Central memory CD8-positive, alpha-beta T cell (primary cell): ENCODE data around the gene HDAC9.

ENCODE experiments used
- ATAC-seq: fragments of 150-1000 bp; cut with Tn5 transposase; replicated peaks from 2 replicates; pipeline ENCODE4 v1.10.0; 2022; ENCODE audit warnings: mild to moderate bottlenecking, moderate FRiP score, moderate number of reproducible peaks; ENCODE audit not compliant: poor library complexity, severe bottlenecking; ENCODE audit errors: extremely low read depth
- DNase-seq, 2 donors: peaks; one replicate each; pipeline ENCODE4 v3.0.0; 2021; ENCODE audit warnings: low spot score in 2 of 2
- H3K27ac Mint-ChIP-seq: one replicate; pipeline ENCODE4 v1.8.0; 2022; ENCODE audit warnings: low read depth, mild to moderate bottlenecking, moderate library complexity, mixed read lengths
- H3K27me3 Mint-ChIP-seq: one replicate; pipeline ENCODE4 v1.8.0; 2022; ENCODE audit warnings: mixed read lengths
- H3K36me3 Mint-ChIP-seq: one replicate; pipeline ENCODE4 v1.8.0; 2022; ENCODE audit warnings: mild to moderate bottlenecking, moderate library complexity, mixed read lengths; ENCODE audit not compliant: insufficient read depth
- H3K4me1 Mint-ChIP-seq: one replicate; pipeline ENCODE4 v1.8.0; 2022; ENCODE audit warnings: mixed read lengths
- H3K4me3 Mint-ChIP-seq: one replicate; pipeline ENCODE4 v1.8.0; 2022; ENCODE audit warnings: mild to moderate bottlenecking, moderate library complexity, mixed read lengths
- H3K9me3 Mint-ChIP-seq: one replicate; pipeline ENCODE4 v1.8.0; 2022; ENCODE audit warnings: mixed read lengths

Gene HDAC9

DNA sequence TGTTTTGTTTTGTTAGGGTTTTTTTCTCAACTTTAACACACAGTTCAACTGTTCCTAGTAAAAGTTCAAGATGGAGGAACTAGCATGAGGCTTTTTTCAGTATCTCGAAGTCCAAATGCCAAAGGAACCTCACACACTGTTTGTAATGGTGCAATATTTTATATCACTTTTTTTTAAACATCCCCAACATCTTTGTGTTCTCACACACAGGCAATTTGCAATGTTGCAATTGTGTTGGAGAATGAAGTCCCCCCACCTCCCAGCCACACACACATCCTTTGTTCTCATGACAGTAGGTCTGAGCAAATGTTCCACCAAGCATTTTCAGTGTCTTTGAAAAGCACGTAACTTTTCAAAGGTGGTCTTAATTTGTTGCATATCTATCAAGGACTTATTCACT is 501.0 kb downstream of the HDAC9 start:
- Mint-ChIP-seq H3K4me1 (no peaks in the 10 kb centered on the region), H3K27ac (no peak overlapping the region), H3K4me3 (no peak overlapping the region), H3K36me3 (no peaks in the 10 kb centered on the region), H3K27me3 (no peaks in the 10 kb centered on the region), H3K9me3 (no peaks in the 10 kb centered on the region)
- DNase-seq (no peak), ATAC-seq (no peak)

DNA sequence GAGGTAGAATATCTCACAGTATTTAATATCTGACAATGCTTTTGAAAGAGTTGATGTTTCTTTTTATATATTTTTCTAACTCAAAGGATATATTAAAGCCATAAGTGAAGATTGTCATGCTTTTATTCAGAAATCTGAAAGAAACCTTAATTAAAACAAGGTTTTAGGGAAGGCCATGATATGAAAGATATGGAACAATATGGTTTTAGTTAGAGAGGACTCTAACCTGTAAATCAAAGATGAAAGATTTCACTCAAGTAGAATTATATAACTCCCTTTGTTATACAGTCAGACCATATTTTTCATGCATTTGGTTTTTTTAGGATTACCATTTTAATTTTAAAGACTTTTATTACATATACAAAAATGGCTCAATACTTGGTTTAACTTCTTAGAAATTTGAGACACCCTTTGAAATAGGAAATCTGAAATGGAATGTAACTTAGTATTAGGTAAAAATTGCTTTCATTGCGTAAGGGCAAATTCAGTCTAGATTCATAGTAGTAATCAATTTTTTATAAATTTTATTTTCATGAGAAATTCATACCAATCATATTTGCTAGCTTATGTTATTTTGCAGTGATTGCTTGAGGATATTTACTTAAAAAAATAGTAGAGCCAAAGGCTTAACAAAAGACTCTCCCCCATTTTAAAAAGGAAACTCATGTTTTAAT is 502.1 kb downstream of the HDAC9 start:
- ATAC-seq (no peak), DNase-seq (no peak)
- no peaks in the 10 kb centered on the region for H3K4me1 Mint-ChIP-seq
- H3K27me3 Mint-ChIP-seq, result no peaks in the 10 kb centered on the region
- H3K27ac Mint-ChIP-seq, result no peak overlapping the region
- H3K4me3 Mint-ChIP-seq, result no peak overlapping the region
- H3K36me3 Mint-ChIP-seq, result no peaks in the 10 kb centered on the region
- no peaks in the 10 kb centered on the region for H3K9me3 Mint-ChIP-seq

DNA sequence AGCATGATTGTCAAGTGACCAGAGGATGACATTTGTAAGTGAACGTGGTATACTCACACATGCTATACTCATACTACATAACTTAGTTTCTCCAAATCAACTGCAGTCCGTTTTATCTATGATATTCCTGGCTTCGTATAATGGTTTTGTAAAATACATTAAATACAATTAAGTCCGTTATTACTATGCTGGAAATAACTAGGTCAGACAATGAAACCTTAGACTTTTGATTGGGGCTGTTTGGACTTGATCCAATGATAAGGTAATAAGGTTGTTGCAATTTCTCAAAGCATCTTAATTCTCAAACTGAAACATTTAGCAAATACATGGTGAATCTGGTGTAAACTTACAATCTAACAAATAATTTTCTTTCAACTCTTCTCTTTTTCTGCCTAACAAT is 504.9 kb downstream of the HDAC9 start:
- no peak overlapping the region for H3K4me3 Mint-ChIP-seq

DNA sequence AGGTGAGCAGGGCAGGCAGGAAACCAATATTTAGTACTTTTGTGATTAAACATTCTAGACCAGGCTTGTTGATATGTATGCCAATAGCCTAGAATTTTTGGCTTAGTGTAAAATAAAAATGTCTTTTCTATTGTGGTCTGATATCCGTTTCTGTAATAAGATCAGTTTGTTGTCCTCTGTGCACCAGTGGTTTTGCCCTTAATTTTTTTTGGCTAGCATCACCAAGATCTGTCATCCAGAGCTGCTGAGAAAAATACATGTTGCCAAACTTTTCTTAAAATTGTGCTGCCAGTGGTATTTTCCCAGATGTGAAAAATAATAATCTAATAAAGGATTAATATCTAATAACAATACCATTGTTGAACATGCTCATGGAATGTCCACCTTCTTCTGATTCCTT is 506.3 kb downstream of the HDAC9 start:
- H3K9me3 Mint-ChIP-seq, result no peaks in the 10 kb centered on the region
- no peak for DNase-seq
- ATAC-seq, result no peak
- H3K27me3 Mint-ChIP-seq, result no peaks in the 10 kb centered on the region
- no peaks in the 10 kb centered on the region for H3K36me3 Mint-ChIP-seq
- no peak overlapping the region for H3K4me3 Mint-ChIP-seq
- no peaks in the 10 kb centered on the region for H3K4me1 Mint-ChIP-seq
- H3K27ac Mint-ChIP-seq, result no peak overlapping the region

More for the DNA sequence above, 504.9 kb downstream of the HDAC9 start:
- no peak for ATAC-seq
- DNase-seq, result no peak
- H3K9me3 Mint-ChIP-seq, result no peaks in the 10 kb centered on the region
- no peaks in the 10 kb centered on the region for H3K4me1 Mint-ChIP-seq
- no peaks in the 10 kb centered on the region for H3K36me3 Mint-ChIP-seq
- H3K27me3 Mint-ChIP-seq, result no peaks in the 10 kb centered on the region
- H3K27ac Mint-ChIP-seq, result no peak overlapping the region

DNA sequence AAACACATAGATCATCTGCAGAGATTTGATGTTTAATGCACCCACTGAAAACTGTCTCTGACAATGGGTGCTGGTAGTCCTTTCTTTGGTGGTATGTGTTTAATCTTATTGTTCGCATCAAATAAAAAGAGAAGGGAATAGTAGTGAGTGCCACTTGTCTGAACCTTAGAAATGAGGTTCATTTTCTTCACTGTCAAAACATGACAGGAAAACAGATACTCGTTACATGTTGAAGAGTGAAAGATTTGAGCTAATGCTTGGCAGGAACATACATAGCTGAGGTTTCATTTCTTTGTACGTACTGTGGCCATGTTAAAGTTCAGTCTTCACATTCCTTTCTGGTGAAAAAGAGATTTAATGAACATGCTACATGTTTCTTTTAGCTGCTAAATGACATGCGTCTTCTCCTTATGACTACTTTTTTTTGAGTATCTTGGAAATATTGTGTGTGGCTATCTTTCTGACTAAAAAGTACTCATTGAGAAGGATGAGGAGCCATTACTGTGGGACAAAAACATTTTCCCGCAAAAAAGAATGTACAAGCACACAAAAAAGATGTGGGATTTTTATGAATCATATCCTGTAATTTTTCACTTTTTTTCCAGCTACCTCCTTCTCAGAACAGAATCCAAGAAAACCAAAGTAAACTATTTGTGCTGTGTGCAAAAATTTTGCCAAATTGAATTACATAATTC is 513.8 kb downstream of the HDAC9 start:
- Mint-ChIP-seq H3K4me1 (no peaks in the 10 kb centered on the region), H3K9me3 (peaks cover 5% of the 10 kb centered on the region), H3K27me3 (no peaks in the 10 kb centered on the region), H3K4me3 (no peak overlapping the region), H3K36me3 (no peaks in the 10 kb centered on the region), H3K27ac (no peak overlapping the region)
- ATAC-seq (no peak), DNase-seq (no peak)

DNA sequence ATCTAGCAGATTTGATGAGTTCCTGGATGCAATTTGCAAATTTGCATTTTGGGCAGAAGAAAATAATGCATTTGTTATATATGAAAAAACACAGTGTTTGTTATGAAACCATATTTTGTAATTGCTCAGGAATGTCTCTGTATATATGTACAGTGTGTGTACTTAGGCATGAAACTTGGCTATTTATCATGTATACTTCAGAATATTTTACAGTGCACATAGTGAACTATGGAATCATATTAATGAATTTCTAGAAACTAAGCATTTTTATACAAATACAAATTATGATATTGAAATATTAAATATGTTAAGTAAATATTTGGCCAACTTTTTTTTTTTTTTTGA is 514.4 kb downstream of the HDAC9 start:
- no peaks in the 10 kb centered on the region for H3K4me1 Mint-ChIP-seq
- DNase-seq (no peak), ATAC-seq (no peak)
- H3K27ac Mint-ChIP-seq, result no peak overlapping the region
- no peaks in the 10 kb centered on the region for H3K27me3 Mint-ChIP-seq
- no peaks in the 10 kb centered on the region for H3K36me3 Mint-ChIP-seq
- peaks cover 5% of the 10 kb centered on the region for H3K9me3 Mint-ChIP-seq
- H3K4me3 Mint-ChIP-seq, result no peak overlapping the region

DNA sequence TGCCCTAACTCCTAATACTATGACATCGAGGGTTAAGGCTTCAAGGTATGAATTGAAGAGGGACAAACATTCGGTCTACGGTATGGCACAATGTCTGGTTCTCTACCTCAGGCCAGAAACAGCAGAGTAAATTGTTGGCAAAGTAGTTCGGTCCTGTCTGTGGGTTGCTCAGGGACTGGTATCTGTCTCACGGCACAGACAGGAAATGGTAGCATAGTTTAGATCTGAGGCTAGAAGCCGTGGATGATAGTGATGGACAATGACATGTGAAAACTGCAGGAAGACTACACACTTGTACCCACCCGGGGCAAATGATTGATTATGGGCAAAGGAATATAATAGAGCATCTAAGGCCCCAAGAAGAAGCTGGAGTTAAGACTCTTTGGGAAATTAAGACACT is 515.7 kb downstream of the HDAC9 start:
- H3K4me1 Mint-ChIP-seq, result no peaks in the 10 kb centered on the region
- ATAC-seq (no peak), DNase-seq (no peak)
- H3K4me3 Mint-ChIP-seq, result no peak overlapping the region
- no peaks in the 10 kb centered on the region for H3K36me3 Mint-ChIP-seq
- H3K27me3 Mint-ChIP-seq, result no peaks in the 10 kb centered on the region
- no peak overlapping the region for H3K27ac Mint-ChIP-seq
- H3K9me3 Mint-ChIP-seq, result peaks cover 11% of the 10 kb centered on the region

DNA sequence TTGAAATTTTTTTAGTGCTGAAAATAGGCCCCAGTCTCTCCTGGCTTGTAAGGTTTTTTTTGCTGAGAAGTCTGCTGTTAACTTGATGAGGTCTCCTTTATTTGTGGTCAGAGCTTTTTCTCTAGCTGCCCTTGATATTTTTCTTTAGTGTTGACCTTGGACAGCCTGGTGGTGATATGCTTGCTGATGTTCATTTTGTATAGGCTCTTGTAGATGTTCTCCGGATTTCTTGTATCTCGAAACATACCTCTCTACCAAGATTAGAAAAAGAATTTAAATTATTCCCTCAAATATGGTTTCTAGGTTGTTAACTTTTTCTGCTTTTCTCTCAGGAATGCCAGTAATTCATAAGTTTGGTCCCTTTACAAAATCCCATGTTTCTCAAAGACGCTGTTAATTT is 519.5 kb downstream of the HDAC9 start:
- H3K4me3 Mint-ChIP-seq, result no peak overlapping the region
- no peak for ATAC-seq
- H3K27me3 Mint-ChIP-seq, result no peaks in the 10 kb centered on the region
- DNase-seq, result no peak
- peaks cover 14% of the 10 kb centered on the region for H3K9me3 Mint-ChIP-seq
- H3K27ac Mint-ChIP-seq, result no peak overlapping the region
- no peaks in the 10 kb centered on the region for H3K36me3 Mint-ChIP-seq
- no peaks in the 10 kb centered on the region for H3K4me1 Mint-ChIP-seq

DNA sequence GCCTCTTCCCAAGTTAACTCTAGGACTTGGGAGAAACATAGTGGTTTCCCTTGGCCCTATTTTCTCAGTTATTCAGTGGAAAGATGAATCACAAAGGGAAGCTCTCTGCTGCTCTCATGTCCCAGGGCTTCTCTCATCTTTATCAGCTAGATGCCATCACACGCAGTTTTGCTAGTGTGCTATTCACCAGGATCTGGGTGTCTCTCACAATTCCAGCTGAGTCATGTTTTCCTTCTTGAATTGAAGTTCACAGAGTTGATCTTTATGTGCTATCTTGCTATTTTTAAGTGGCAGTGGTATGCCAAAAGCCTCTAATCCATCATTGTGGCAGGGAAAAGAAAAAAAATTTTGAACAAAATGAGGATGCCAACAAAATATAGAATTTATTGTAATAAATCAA is 520.6 kb downstream of the HDAC9 start:
- no peaks in the 10 kb centered on the region for H3K36me3 Mint-ChIP-seq
- no peaks in the 10 kb centered on the region for H3K4me1 Mint-ChIP-seq
- no peak overlapping the region for H3K27ac Mint-ChIP-seq
- H3K27me3 Mint-ChIP-seq, result no peaks in the 10 kb centered on the region
- ATAC-seq, result no peak
- no peak overlapping the region for H3K4me3 Mint-ChIP-seq
- H3K9me3 Mint-ChIP-seq, result peaks cover 14% of the 10 kb centered on the region
- DNase-seq, result no peak

DNA sequence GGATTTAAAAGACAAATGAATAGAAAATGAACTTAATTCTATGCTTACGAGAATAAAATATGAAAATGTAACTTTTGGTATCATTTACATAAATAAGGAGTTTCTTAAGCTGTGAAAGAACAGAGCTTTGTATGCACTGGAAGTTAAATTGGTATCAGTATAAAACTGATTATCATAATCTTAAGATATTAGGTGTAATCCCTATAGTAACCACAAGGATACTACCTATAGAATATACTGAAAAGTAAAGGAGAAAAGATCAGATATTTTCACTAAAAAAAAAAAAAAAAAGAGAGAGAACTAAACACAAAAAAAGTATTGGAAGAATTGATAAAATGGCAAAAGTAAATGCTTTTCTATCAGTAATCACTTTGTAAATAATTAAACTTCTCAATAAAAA is 521.8 kb downstream of the HDAC9 start:
- H3K9me3 Mint-ChIP-seq, result peaks cover 19% of the 10 kb centered on the region
- H3K4me1 Mint-ChIP-seq, result no peaks in the 10 kb centered on the region
- no peaks in the 10 kb centered on the region for H3K27me3 Mint-ChIP-seq
- H3K36me3 Mint-ChIP-seq, result no peaks in the 10 kb centered on the region
- no peak for ATAC-seq
- no peak overlapping the region for H3K4me3 Mint-ChIP-seq
- DNase-seq, result no peak
- H3K27ac Mint-ChIP-seq, result no peak overlapping the region

DNA sequence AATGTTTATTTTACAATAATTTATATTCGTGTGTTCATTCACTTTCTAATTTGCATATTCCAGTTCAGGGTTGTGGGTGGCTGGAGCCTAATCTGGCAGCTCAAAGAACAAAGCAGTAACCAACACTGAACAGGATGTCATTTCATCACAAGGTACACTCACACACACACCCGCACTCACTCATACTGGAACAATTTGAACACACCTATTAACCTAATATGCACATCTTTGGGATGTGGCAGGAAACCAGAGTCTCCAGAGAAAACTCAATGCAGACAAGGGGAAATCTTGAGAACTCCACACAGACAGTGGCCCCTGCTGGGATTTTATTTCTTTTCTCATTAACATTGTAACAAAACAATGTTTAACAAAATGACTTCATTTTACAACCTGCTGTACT is 524.5 kb downstream of the HDAC9 start:
- Mint-ChIP-seq H3K9me3 (peaks cover 23% of the 10 kb centered on the region), H3K4me1 (no peaks in the 10 kb centered on the region), H3K27me3 (no peaks in the 10 kb centered on the region), H3K36me3 (no peaks in the 10 kb centered on the region), H3K4me3 (no peak overlapping the region), H3K27ac (no peak overlapping the region)
- no peak for ATAC-seq
- DNase-seq, result no peak

DNA sequence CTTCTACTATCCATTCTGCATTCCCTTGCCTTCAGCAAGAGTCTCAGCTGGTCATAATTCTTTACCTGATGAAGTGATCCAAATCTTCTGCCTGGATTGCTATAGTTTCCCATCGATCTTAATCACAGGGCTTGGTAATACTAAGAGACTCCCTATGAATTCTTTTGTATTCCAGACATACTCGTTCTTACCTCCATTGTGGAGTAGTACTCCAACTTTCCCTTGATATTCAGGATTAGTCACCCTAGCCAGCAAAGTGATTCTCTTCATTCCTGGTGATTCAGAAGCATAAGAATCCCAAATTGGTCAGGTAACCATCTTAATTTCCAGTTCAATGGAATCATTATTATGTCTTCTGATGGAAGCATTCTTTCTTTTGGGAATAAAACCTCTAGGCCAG is 525.2 kb downstream of the HDAC9 start:
- H3K4me3 Mint-ChIP-seq, result no peak overlapping the region
- no peak for ATAC-seq
- no peaks in the 10 kb centered on the region for H3K4me1 Mint-ChIP-seq
- H3K27me3 Mint-ChIP-seq, result no peaks in the 10 kb centered on the region
- no peak overlapping the region for H3K27ac Mint-ChIP-seq
- no peaks in the 10 kb centered on the region for H3K36me3 Mint-ChIP-seq
- peaks cover 22% of the 10 kb centered on the region for H3K9me3 Mint-ChIP-seq
- DNase-seq, result no peak

DNA sequence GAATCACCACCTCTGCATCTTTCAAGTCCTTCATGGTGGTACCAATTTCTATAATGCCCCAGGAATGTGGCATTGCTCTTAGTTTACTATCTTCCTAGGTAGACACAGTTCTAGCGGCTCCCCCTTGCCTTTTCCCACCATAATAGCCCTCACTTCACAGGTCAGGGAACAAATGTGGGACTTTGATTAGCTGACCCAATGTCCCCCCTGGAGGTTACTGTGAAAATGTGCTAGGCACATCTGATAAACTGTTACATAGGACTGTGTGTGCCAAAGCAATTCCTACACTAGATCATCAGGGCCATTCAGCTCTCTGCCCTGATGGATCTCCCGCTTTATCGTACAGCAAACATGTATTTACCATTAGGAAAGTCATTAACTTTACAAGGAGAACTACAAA is 527.9 kb downstream of the HDAC9 start:
- H3K27ac Mint-ChIP-seq, result no peak overlapping the region
- no peaks in the 10 kb centered on the region for H3K36me3 Mint-ChIP-seq
- H3K27me3 Mint-ChIP-seq, result no peaks in the 10 kb centered on the region
- ATAC-seq, result no peak
- H3K4me1 Mint-ChIP-seq, result no peaks in the 10 kb centered on the region
- H3K4me3 Mint-ChIP-seq, result no peak overlapping the region
- no peak for DNase-seq
- H3K9me3 Mint-ChIP-seq, result peaks cover 12% of the 10 kb centered on the region
